ENCODE data around the gene SLC17A9. TPM values are rescaled to one million over a fixed set of nuclear protein-coding genes. Genes with fewer than 3 reads are reported as not detected.

Gene SLC17A9
- total and polyA plus RNA-seq, 2 of the 8 experiments (the other 6 are each of a cell fraction or from before 2014, with no cell fraction given) = 23.5 to 35.2 TPM

- TF ChIP-seq RNF2 (IDR thresholded peaks at IDR 0.05; ENCODE audit: borderline replicate concordance, low read depth, low read length, missing control alignments, poor library complexity, severe bottlenecking) = no peak
These were observed 12.9 kb downstream of the SLC17A9 start (continued) for GRCh38 chr20:62965363-62965771.

Data from H1 (cell line).